Measurements from ENCODE around the gene ALAS2. TPM values are rescaled to one million over a fixed set of nuclear protein-coding genes. Genes with fewer than 3 reads are reported as not detected.
"Not testable (repeated sequence)": the region's sequence is repeated elsewhere in the genome, so short reads cannot be mapped to it uniquely, and the experiment has no call there.

Gene ALAS2, protein sequence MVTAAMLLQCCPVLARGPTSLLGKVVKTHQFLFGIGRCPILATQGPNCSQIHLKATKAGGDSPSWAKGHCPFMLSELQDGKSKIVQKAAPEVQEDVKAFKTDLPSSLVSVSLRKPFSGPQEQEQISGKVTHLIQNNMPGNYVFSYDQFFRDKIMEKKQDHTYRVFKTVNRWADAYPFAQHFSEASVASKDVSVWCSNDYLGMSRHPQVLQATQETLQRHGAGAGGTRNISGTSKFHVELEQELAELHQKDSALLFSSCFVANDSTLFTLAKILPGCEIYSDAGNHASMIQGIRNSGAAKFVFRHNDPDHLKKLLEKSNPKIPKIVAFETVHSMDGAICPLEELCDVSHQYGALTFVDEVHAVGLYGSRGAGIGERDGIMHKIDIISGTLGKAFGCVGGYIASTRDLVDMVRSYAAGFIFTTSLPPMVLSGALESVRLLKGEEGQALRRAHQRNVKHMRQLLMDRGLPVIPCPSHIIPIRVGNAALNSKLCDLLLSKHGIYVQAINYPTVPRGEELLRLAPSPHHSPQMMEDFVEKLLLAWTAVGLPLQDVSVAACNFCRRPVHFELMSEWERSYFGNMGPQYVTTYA
- total RNA-seq, result 26.3 TPM

GRCh38 chrX:55030271-55031205 lies at the start of gene ALAS2:
Gene ALAS2, minus strand, starts transcription at chrX:55030977. Its CDS starts 4,977 bp downstream, at chrX:55026000.
- DNase-seq, result no peak

GRCh38 chrX:55074851-55075467 lies 44.2 kb upstream of the ALAS2 start, which contains the start of gene PAGE2B:
Gene PAGE2B, plus strand, starts transcription at chrX:55075030. Its CDS starts 1,012 bp downstream, at chrX:55076042.
- no peak for DNase-seq

- no peak for DNase-seq
These were observed 41.5 kb upstream of the ALAS2 start for GRCh38 chrX:55072286-55072685.

DNA sequence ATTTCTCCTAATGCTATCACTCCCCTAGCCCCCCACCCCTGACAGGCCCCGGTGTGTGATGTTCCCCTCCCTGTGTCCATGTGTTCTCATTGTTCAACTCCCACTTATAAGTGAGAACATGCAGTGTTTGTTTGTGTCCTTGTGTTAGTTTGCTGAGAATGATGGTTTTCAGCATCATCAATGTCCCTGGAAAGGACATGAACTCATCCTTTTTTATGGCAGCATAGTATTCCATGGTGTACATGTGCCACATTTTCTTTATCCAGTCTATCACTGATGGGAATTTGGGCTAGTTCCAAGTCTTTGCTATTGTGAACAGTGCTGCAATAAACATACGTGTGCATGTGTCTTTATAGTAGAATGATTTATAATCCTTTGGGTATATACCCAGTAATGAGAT lies 36.4 kb upstream of the ALAS2 start:
- DNase-seq, result not testable (repeated sequence)

DNA sequence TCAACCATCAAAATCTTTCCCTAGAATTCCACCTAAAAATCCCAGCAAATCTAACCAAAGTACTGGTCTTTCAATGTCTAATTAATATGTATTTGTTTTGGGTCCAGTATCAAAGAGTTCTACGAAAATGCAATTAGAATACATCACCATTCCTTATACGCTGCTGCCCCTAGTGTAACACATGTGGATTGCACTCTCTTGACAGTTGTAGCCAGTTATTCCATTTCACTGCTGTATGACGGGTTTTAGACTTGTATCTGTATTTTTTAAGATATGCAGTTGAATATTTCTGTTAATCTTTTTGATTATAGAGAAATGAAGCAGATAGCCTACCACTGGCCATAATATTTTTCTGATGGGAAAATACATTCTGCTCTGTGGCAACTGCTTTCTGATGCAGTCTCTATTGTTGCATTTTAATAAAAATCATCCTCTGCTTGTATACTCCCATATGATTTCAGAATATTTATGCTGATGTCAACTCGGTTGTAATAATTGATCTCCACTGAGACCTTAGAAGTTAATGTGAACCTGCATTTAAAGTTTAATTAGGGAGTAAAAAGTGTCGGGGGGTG lies 27.0 kb upstream of the ALAS2 start:
- peak; percentile 62 for DNase-seq

GRCh38 chrX:55056820-55057674 lies 26.3 kb upstream of the ALAS2 start:
- peak; percentile 16 for DNase-seq

GRCh38 chrX:55050599-55050998 lies 19.8 kb upstream of the ALAS2 start:
- DNase-seq, result not testable (repeated sequence)

- no peak for DNase-seq
These were observed 10.7 kb upstream of the ALAS2 start for GRCh38 chrX:55041514-55041913.

DNA sequence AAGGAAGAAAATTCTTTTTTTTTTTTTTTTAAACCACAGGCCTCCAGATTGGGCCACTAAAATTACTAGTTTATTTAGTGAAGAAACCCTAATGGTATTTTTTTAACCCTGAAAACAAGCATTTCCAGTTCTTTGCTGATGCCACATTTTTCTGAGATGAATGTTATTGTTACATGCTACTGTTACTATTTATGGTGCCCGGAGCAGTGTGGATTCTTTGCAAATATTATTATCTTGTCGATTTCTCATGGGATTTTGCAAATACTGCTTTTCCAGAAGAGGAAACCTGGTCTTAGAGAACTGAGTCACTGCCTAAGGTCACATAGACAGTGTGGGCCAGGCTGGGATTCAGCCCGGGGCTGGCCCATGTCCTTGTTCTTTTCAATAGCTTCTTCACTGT lies 8.7 kb upstream of the ALAS2 start:
- no peak for DNase-seq

- DNase-seq, result no peak
These were observed 2.7 kb upstream of the ALAS2 start for GRCh38 chrX:55033429-55033828.

DNA sequence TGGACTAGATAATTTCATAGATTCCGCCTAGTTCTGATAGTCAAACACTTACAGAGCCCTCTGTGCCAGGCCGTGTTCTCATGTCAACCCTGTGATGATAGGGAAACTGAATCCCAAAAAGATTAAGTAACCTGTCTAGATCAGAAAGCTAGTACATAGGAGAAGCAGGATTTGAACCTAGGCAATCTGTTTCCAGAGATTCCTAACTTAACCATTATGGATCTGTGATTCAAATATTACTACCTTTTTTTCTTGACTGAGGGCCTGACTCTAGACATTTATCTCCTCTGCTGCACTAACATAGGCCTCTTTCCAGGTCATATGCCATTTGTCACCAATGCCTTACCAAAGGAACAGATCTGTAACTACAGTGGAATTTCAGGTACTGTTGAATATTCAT lies 1.5 kb downstream of the ALAS2 start:
- DNase-seq, result no peak

DNA sequence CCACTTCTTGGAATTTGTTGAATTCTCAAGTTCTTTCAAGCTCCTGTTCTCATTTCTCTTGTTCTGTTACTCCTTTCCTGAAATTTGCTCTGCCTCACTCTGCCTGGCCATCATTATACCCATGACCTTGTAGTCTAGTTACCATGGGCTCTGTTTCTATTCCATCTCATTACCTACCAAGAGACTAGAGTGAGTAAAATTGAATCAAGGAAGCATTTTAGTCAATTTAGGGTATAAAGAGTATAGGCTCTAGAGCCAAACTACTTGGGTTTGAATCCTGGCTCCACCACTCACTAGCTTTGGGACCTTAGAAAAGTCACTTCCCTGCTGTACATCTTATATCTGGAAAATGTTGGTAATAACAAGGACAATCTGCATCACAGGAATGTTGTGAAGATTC lies 2.2 kb downstream of the ALAS2 start:
- no peak for DNase-seq

GRCh38 chrX:55028040-55028439 lies 2.7 kb downstream of the ALAS2 start:
- no peak for DNase-seq

DNA sequence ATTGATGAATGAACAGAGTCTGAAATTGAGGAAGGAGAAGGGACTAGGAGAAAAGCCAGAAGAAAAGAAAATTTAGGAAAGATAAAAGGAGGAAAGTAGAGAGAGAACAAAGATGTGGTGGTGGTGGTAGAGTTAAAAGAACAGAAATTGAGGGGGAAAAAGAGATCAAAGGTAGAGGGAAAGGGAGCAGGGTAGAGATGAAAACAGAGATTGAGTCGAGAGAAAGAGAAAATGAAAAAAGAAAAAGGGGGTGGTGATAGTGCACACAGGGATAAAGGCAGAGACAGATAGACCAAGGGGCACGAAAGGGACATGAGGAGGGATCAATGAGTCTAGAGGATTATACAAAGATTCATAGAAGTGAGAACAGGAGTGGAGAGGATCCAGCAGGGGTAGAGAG lies 3.9 kb downstream of the ALAS2 start:
- DNase-seq, result no peak

GRCh38 chrX:55026143-55026542 lies 4.6 kb downstream of the ALAS2 start:
- DNase-seq, result no peak

DNA sequence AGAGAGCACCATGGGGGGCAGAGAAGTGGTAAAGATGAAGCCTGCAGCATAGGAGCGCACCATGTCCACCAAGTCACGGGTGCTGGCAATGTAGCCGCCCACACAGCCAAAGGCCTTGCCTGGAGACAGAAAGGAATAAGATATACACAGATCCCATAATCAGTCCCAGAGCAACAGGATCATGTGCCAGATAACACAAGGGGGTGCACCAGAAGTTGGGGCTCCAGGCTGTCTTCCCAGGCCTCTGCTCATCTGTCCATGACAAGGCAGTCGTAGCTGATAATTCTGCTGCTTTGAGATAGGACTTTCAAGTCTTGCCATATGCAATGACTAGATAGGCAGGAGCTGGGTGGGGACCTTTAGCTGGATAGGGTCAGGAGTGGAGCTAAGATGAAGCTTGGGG lies 15.9 kb downstream of the ALAS2 start:
- DNase-seq, result no peak

DNA sequence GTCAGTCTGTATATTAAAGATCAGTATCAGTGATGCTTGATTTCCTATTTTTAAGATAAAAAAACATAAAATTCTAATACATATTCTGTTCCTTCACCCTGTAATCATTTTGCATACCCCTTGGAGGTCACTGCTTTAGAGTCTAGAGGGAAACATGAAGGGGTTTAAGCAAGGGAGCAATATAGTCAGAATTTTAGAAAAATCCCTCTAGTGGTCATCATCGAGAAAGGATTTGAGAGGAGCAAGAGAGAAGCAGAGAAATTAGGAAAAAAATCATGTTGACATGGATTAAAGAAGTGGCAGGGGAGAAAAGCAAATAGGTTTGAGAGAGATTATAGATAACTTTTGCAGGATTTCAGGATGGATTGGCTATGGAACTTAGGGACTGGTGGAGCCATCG lies 19.5 kb downstream of the ALAS2 start:
- DNase-seq, result no peak

DNA sequence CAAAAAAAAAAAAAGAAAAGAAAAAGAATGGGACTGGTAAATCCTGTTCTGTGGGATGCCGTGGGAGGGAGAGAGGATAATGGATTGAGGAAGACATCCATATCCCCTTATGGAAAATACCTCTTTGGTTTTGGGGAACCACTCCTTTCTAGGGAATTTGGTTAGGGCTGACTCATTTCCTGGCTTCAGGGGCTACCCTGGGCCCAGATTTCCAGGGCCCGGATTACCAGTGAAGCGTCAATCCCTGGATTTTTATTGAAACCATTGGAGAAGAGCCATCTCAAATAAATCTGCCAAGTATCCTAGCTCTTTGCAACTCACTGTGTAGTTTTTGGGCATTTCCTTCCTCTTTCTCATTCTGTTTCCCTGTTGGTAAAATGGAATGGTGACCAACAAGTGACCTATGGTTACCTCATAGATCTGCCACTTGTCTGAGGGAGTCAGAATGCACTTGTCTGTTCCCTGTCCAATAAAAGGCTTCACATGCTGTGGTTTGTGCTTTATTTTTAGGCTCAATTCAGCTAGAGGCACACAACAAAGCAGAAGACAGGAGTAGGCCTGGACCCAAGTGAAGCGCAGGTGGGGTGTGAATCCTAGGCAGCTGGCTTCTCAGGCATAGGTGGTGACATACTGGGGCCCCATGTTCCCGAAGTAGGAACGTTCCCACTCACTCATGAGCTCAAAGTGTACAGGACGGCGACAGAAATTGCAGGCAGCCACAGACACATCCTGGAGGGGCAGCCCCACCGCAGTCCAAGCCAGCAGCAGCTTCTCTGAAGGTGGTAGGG lies 22.0 kb downstream of the ALAS2 start:
- DNase-seq, result peak; percentile 45

DNA sequence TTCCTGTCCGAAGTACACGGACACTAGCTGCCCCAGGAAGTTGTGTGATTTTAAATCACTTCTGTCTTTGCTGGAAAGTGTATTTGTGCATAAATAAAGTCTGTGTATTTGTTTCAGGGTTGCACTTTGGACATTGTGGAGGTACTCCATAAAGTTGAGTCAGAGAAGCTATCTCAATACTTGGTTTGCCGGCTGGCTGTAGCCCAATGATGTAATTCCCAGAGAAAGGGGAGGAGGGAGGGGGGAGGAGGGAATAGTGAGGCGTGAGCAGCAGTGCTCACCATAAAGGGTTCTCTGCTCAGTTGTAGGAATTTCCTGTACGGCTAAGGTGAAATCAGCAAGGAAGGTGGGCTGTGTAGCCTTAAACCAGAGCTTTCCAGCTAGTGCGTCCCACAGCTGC lies 23.1 kb downstream of the ALAS2 start:
- DNase-seq, result no peak

Measured in tongue (tissue), 2 donors.